ENCODE data around the gene SVIL.
"Not testable (repeated sequence)": the region's sequence is repeated elsewhere in the genome, so short reads cannot be mapped to it uniquely, and the experiment has no call there.

The SVIL gene

DNA sequence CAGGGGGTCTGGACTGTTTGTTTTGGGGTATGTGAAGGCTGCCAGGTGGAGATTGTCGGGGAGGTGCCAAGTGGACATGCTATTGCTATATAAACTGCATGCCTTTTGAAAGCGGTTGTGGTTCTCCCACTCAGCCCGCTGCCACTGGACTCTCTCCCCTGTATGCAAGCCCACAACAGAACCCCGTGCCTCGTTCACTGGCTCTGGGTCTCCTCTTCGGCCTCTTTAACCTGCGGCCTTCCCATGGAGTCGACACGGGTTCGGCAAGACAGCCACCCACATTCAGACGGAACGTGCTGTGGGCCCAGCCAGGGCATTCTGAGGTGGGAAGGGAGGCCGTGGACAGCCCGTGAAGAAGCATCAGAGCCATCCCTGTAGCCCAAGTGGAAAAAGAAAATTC, 50.3 kb downstream of the SVIL start:
- DNase-seq (ENCODE audit: low read depth): no peak
- TF ChIP-seq, protein P1, sequence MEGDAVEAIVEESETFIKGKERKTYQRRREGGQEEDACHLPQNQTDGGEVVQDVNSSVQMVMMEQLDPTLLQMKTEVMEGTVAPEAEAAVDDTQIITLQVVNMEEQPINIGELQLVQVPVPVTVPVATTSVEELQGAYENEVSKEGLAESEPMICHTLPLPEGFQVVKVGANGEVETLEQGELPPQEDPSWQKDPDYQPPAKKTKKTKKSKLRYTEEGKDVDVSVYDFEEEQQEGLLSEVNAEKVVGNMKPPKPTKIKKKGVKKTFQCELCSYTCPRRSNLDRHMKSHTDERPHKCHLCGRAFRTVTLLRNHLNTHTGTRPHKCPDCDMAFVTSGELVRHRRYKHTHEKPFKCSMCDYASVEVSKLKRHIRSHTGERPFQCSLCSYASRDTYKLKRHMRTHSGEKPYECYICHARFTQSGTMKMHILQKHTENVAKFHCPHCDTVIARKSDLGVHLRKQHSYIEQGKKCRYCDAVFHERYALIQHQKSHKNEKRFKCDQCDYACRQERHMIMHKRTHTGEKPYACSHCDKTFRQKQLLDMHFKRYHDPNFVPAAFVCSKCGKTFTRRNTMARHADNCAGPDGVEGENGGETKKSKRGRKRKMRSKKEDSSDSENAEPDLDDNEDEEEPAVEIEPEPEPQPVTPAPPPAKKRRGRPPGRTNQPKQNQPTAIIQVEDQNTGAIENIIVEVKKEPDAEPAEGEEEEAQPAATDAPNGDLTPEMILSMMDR (IDR thresholded peaks at IDR 0.05; ENCODE audit: low read depth, low read length, missing control alignments): no peak
- no peak overlapping the region for H3K4me3 ChIP-seq (ENCODE audit: low read depth, low read length)

DNA sequence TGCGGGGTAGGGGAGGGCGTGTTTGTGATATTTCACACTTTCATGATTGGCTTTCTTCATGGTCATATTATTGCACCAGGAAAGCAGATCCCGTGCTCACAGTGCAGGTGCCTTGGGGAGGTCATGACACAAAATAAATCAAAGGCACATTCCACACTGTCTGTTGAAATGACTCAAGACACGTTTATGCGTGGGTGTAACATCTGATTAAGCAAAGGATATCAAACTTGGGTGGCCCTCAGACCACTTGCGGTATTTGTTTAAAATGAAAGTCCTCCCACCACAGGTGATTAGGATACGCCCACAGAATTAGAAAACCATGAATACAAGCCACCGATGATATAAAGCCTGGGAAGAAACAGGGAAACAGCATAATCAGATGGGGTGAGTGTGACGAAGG, 51.1 kb downstream of the SVIL start:
- TF ChIP-seq, protein P1 (IDR thresholded peaks at IDR 0.05; ENCODE audit: low read depth, low read length, missing control alignments): no peak
- DNase-seq (ENCODE audit: low read depth): no peak
- H3K4me3 ChIP-seq (ENCODE audit: low read depth, low read length): no peak overlapping the region

DNA sequence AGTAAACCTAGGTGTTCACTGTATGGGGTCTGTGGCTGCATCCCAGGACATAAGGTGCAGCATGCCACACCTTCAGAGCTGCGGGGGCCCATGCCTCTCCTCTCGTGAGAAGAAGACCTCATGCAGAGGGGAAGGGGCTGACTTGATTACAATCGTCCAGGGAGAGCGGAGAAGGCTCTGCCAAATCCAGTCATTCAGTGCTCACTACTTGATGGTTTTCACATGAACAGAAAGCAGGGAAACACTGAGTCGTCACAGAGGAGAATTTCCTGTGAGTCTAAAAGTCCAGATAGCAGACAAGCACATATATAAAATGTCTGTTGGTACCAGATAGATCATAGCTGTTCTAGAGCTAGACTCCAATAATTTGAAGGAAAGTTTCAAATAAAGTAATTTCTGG, 52.0 kb downstream of the SVIL start:
- DNase-seq (ENCODE audit: low read depth); H3K4me3 ChIP-seq (ENCODE audit: low read depth, low read length): not testable (repeated sequence)

DNA sequence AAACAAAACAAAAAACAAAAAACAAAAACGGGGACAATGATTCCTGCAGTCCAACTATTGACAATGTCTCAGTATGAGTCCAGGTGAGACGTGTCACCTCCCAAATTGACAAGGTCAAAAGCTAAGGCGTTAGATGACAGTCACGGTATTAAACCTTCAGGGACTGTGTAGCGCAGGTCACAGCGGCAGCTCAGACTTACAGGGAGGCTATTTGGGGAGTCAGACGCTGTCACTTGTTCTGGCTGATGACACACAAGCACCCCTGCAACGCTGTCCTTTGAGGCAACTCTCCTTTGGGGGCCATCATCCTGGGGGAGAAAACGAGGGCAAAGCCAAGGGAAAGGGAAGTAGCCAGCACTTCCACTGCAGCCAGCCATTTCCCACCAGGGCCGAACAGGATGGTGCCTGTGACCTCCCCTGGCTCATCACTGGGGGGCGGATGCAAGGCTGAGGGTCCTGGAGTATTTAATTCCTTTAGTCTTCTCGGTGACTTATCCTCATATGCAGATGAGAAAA, 55.3 kb downstream of the SVIL start:
- no peak overlapping the region for H3K4me3 ChIP-seq (ENCODE audit: low read depth, low read length)
- DNase-seq (ENCODE audit: low read depth): no peak
- TF ChIP-seq, protein P1 (IDR thresholded peaks at IDR 0.05; ENCODE audit: low read depth, low read length, missing control alignments): no peak

DNA sequence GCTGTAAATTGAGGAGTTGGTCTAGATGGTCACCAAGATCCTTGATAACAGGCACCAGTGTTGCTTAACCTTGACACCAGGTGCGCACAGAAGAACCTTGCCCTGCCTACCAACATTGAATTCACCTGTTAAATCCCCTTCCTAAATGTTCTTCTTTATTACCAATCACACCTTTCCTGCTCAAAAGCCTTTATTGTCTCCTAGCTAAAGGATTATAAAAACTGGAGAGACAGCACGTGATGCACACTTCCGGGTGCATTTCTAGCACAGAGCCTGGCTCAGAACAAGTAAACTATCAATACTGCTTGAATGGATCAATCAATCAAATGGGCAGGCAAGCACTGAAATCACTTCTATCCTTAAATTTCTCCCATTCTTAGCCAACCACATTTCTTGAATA, 56.3 kb downstream of the SVIL start:
- DNase-seq (ENCODE audit: low read depth): no peak
- H3K4me3 ChIP-seq (ENCODE audit: low read depth, low read length): no peak overlapping the region
- TF ChIP-seq, protein P1 (IDR thresholded peaks at IDR 0.05; ENCODE audit: low read depth, low read length, missing control alignments): no peak

DNA sequence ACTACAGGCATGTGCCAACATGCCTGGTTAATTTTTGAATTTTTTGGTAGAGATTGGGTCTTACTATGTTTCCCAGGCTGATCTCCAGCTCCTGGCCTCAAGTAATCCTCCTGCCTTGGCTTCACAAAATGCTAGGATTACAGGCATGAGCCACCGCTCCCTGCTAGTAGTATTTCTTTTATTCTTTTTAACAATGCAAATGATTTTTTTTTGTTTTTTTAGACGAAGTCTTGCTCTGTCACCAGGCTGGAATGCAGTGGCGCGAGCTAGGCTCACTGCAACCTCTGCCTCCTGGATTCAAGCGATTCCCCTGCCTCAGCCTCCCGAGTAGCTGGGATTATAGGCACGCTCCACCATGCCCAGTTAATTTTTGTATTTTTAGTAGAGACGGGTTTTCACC, 58.1 kb downstream of the SVIL start:
- no peak overlapping the region for H3K4me3 ChIP-seq (ENCODE audit: low read depth, low read length)
- no peak for DNase-seq (ENCODE audit: low read depth)
- TF ChIP-seq, protein P1 (IDR thresholded peaks at IDR 0.05; ENCODE audit: low read depth, low read length, missing control alignments): no peak

DNA sequence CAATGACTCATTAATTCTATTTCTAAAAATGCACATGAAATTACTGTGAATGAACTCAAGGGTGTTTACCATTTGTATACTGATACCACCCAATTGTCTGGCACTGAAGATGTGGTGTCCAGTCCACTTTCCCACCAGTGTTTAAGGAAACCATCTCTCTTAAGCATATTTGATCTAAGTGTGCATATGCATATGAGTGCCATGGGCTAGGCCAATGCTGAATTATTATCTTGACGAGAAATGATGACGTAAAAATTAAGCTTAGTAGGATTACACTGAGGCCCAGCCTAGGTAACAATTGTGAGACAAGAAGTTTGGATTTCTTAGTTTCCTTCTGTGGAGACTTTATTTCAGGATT, 59.7 kb downstream of the SVIL start:
- TF ChIP-seq, protein P1 (IDR thresholded peaks at IDR 0.05; ENCODE audit: low read depth, low read length, missing control alignments): no peak
- H3K4me3 ChIP-seq (ENCODE audit: low read depth, low read length): no peak overlapping the region
- no peak for DNase-seq (ENCODE audit: low read depth)

DNA sequence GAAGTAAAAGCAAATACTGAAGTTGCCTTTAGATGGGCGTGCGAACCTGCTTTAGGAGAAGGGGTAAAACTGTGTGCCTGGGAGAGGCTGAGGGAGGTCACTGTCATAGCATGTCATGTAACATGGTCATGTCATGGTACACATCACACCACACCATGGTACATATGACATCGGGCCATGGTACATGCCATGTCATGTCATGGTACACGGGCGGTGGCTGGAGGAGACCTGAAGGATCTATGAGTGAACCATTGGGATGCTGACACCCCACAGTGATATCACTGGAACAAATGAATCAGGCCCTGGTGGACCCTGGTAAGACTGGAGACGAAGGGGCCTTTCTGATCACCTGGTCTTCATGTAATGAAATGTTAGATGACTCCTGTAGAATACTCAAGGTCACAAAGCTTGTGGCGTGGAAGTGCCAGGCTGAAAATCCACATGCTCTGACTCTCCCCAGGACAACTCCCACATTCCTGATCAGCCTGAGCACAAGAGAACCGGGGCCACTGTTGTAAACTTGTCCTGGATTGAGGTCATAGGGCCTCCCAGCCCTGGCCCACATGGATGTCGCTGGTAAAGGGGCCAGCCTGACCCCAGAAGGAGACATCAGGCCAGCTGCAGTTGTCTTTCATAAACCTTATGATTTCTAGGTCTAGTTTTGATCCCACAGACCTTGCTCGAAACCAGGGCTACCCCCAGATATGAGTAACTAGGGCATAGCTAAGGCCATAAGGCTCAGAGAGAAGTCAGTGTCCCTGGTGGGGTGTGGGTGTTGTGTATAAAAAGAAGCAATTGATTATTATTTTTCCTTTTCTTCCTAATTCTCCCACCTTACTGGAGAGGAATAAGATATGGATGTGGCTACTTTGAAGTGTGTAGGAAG, 60.3 kb downstream of the SVIL start:
- not testable (repeated sequence) for H3K4me3 ChIP-seq (ENCODE audit: low read depth, low read length); DNase-seq (ENCODE audit: low read depth)

DNA sequence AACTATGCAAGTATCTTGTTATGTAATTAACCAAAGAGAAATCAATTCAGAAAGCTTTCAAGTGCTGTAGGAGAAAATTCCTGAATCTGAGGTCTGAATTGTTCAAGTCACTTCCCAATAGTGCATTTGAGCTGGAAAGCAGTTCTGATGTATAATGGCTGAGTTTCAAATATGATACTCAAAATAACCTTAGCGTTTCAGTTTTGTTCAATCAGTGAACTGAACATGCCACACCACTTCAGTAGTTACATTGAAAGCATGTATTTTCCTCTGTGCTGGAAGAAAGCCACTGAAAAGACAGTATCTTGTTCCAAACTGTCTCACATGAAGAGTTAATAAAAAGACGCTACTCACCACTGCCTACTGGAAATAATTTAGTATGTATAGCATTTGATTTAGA, 64.5 kb downstream of the SVIL start:
- not testable (repeated sequence) for DNase-seq (ENCODE audit: low read depth); H3K4me3 ChIP-seq (ENCODE audit: low read depth, low read length)
